RCC 7860 (cell line): Measurements from ENCODE around the gene WIZ.
"Not testable (repeated sequence)": the region's sequence is repeated elsewhere in the genome, so short reads cannot be mapped to it uniquely, and the experiment has no call there.

Experiments
- DNase-seq: peaks from one replicate; pipeline ENCODE4 v3.0.0-alpha.2; 2015; ENCODE audit warnings: low spot score
- FAIRE-seq: peaks from 2 replicates; lab custom pipeline; 2012; peaks lifted over from hg19 to GRCh38; lab: Jason Lieb, UNC

The WIZ gene

DNA sequence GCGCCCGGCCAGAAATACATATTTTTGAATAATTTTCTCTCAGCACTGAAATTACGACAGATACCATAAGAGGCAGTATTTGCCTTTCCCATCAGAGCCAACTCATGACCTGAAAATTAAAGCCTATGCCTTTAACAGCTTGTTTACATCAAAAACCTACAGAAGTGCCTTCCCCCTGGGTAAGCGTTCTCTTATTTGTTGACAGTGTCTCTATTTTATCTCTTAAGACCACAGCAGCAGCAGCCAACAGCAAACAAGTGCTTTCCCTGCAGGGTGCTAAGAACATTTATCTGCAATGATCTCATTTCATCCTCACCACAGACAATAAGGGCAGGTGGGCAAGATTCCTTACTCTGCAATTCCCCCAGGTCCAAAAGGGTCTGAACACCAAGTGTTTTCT is 36.9 kb downstream of the WIZ start:
- DNase-seq = no peak
- FAIRE-seq = no peak

DNA sequence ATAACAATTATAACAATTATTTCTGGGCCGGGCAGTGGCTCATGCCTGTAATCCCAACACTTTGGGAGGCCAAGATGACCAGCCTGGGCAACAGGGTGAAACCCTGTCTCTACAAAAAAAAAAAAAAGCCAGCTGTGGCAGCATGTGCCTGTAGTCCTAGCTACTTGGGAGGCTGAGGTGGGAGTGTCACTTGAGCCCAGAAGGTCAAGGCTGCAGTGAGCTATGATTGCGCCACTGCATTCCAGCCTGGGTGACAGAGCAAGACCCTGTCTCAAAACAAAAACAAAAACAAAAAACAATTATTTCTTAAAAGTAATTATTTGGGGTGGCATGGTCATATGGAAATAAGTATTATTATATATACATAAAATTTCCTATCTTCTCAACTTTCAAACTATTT is 38.4 kb downstream of the WIZ start:
- DNase-seq, FAIRE-seq: not testable (repeated sequence)

DNA sequence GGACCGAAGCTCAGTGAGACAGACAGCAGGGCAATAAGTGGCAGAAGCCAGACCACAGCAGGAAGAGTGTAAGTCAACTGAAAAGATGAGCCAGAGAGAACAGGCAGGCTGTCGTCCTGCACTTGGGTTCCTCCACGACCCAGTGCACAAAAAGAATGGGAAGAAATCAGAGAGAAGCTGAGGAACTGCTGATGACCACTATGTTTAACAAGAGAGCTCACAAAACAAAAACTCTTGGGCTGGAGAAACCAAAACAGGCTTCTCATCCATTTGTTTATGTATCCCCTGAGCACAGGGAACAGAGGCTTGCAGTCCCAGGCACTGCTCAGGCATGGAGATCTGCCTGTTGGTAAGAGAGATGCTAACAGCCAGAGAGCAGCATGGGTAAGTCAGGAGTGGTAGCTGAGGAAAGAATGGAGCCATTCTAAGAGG is 45.0 kb downstream of the WIZ start:
- DNase-seq (no peak), FAIRE-seq (no peak)

GRCh38 chr19:15404097-15404779 is 45.5 kb downstream of the WIZ start:
- FAIRE-seq = no peak
- DNase-seq = no peak

DNA sequence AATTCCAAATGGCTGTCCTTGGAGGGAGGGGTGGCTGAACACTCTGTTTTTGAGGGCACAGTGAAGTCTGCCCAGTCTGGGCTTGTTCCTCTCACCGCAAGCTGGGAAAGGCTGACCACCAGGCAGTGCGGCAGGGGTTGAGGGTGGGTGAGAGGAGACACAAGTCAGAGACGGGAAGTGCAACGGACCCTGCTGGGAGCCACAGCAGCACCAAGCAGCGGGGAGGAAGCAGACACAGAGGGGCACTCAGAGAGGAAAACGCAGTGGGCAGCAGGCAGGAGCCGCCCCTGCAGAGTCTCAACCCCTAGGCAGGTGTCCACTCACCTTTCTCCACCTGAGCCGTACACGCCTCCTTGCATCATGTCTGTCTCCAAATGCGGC is 46.6 kb downstream of the WIZ start:
- FAIRE-seq = no peak
- DNase-seq = no peak

DNA sequence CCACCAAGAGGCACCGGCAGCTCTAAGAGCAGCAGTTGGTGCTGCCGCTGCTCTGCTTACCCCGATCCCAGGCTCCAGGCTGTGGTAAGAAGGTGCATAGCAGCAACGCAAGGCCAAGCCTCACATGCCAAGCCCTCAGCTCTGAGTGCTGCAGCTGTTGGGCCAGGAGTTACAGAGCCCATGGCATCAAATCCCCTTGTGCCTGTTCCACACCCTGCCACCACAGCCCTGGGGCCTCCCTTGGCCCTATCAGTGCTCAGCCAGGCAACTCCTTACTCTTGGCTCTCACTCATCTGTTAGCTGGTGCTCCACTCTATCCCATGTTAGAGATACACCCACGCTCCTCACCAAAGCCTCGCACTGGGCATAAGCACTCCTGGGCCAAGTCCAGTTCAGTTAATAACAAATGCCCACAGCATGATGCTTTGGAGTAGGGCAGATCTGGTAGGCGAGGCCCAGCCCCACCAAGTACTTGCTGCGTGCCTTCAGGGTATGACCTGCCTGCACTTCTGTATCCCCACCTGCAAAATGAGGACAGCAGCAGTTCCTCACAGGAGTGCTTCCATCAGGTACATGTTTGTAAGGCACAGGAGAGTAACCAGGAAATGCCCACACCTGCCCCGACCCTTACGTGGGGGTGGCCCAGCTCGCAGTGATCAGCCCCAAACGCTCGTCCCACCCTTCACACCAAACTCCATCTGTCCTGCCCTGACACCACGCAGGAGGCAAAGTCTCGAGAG is 47.2 kb downstream of the WIZ start:
- FAIRE-seq = no peak
- no peak for DNase-seq

GRCh38 chr19:15401397-15401710 is 48.4 kb downstream of the WIZ start:
- FAIRE-seq = no peak
- DNase-seq = no peak

DNA sequence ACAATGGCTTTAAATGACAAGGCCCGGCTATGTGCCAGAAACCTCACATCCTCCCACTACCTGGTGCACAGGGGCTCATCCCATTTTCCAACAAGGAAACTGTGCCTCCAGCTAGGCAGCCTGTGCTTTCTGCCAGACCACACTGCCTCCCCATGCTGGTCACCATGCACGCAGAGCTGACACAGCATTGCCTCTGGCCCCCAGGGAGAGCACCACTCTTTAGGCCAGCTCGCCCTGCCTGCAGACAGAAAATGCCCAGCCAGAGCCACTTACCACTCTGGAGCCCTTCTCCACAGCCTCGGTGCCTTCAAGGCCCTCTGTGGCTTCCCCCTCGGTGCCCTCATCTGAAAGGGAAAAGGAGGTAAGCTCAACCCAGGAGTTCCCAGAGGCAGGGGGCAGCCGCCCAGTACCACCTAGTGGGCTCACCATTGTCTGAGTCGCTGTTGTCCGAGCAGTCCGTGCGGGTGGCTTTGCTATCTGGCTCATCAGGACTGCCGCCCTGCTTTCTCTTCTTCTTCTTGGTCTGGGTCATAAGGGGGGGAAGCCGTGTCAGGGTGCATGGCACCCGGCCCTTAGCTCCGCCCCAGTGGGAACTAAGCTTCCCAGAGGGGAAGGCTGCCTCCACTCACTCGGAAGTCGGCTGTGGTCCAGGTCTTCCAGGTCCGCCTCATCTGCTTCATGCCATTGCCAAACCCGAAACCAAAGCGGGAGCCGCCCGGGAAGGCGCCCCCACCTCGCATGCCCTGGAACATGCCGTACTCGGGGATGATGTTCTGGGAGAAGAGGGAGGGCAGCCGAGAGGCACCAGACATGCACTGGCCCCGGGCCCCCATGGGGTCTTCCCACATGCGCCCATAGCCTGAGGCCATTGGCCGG is 49.0 kb downstream of the WIZ start:
- DNase-seq = no peak
- no peak for FAIRE-seq

GRCh38 chr19:15399635-15400034 is 50.1 kb downstream of the WIZ start:
- FAIRE-seq = no peak
- DNase-seq = no peak

GRCh38 chr19:15399234-15399515 is 50.6 kb downstream of the WIZ start:
- FAIRE-seq (no peak), DNase-seq (no peak)

- DNase-seq (no peak), FAIRE-seq (no peak)
Measured at GRCh38 chr19:15398501-15399233, 51.1 kb downstream of the WIZ start.

DNA sequence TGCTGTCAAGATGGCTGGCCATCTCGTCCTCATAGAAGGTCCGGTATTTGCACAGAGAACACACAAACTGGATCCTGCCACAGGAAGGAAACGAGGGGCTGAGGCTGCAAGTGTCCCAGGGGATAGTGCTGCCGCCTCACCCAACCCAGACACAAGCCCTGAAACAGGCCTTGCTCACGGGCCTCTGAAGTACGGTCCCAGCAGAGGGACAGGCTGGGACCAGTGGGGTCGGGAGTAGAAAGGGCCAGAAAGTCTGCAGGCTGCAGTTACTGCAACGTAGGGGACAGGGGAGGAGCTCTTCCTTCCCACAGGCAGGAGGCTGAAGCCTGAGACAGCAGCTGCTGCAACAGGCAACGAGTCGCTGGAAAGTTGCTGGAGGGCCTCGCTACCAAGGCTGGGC is 52.0 kb downstream of the WIZ start:
- FAIRE-seq (no peak), DNase-seq (no peak)

- DNase-seq (no peak), FAIRE-seq (no peak)
Measured at GRCh38 chr19:15397236-15397635, 52.5 kb downstream of the WIZ start.

DNA sequence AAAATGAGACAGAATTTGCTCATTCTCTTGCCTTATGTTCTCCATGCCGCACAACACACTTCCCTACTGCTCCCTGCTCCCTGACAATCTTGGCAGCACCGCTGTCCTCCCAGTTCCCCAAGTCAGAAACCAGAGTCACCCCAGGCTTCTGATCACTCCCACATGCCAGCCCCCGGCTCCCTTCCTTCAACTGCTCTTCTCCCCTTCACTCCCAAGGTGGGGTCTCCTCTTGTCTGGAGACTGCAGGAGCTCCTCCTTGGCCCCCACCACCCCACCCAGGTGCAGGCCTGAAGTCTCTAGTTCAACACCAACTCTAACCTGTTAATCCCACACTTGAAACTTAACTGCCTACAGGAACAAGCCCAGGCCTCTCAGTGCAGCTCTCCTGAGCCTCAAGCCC is 53.3 kb downstream of the WIZ start:
- DNase-seq = no peak
- no peak for FAIRE-seq

- not testable (repeated sequence) for DNase-seq, FAIRE-seq
Measured at GRCh38 chr19:15395251-15395650, 54.5 kb downstream of the WIZ start.

DNA sequence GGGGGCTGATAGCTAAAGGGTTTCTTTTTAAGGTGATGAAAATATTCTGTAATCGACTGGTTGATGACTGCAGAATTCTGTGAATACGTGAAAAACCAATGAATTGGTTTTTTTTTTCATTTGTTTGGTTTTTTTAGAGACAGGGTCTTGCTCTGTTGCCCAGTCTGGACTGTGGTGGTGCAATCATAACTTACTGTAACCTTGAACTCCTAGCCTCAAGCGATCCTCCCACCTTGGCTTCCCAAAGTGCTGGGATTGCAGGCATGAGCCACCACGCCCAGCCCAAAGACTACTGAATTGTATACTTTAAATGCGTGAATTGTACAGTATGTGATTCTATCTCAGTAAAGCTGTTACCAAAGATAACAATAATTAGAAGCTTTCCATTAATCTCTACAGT is 55.3 kb downstream of the WIZ start:
- no peak for FAIRE-seq
- DNase-seq = no peak

GRCh38 chr19:15393963-15394362 is 55.8 kb downstream of the WIZ start:
- DNase-seq (no peak), FAIRE-seq (no peak)

GRCh38 chr19:15390814-15391213 is 58.9 kb downstream of the WIZ start:
- DNase-seq (no peak), FAIRE-seq (no peak)

GRCh38 chr19:15381864-15382263 is 67.9 kb downstream of the WIZ start:
- DNase-seq = no peak
- FAIRE-seq = no peak

DNA sequence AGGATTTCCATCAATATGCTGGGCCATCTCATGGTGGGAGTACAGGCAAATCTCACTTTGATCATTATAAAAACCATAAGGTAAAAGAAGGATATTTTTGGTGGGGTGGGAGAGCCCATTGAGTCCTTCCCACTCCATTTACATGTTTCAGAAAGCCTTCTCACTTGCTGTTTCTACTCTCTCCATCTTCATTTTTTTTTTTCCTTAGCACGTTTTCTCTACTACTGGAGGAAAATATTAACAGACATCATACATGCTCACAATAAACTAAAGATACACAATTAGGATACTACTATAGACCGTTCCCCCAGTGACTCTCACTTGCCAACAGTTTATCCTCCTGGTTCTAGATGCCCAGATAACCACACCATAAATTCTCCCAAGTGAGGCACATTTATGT is 68.3 kb downstream of the WIZ start:
- FAIRE-seq (no peak), DNase-seq (no peak)

- DNase-seq = peak; percentile 36
- FAIRE-seq = no peak
Measured at GRCh38 chr19:15379999-15380647, 69.6 kb downstream of the WIZ start.
